ENCODE data around the gene SLC39A10.

SLC39A10 gene

GRCh38 chr2:195656859-195657633, at the start of gene SLC39A10:
SLC39A10 (plus strand) TSS chr2:195657226; CDS start chr2:195680043, 22,817 bp downstream.
- Histone ChIP-seq H3K36me3 (no peaks in the 10 kb centered on the region), H3K9me3 (no peaks in the 10 kb centered on the region)

GRCh38 chr2:195608768-195609454, 48.1 kb upstream of the SLC39A10 start:
- Histone ChIP-seq H3K9me3 (no peaks in the 10 kb centered on the region), H3K4me1 (ENCODE audit: control insufficient read depth in 1 of 2, insufficient read depth in 1 of 2, low read depth in 1 of 2, low read length in 1 of 2) (no peaks in the 10 kb centered on the region), H3K36me3 (no peaks in the 10 kb centered on the region), H3K4me3 (ENCODE audit: low read depth in 1 of 2, low read length in 1 of 2) (no peak overlapping the region), H3K27ac (no peak overlapping the region), H3K27me3 (no peaks in the 10 kb centered on the region)
- no peak for TF ChIP-seq CTCF (IDR thresholded peaks at IDR 0.05)

More at GRCh38 chr2:195656859-195657633, at the start of gene SLC39A10:
- peaks cover 13 to 18% of the 10 kb centered on the region in 2 experiments for H3K4me1 ChIP-seq (ENCODE audit: control insufficient read depth in 1 of 2, insufficient read depth in 1 of 2, low read depth in 1 of 2, low read length in 1 of 2)
- peak; percentile 27 for TF ChIP-seq CTCF (IDR thresholded peaks at IDR 0.05)
- H3K4me3 ChIP-seq (ENCODE audit: low read depth in 1 of 2, low read length in 1 of 2): peak within 1 kb of the TSS; percentile 74 to 77
- H3K27me3 ChIP-seq: peaks cover 6% of the 10 kb centered on the region
- peak within 1 kb of the TSS; percentile 52 for H3K27ac ChIP-seq

- H3K4me3 ChIP-seq (ENCODE audit: low read depth in 1 of 2, low read length in 1 of 2): no peak overlapping the region
- no peak for TF ChIP-seq CTCF (IDR thresholded peaks at IDR 0.05)
- H3K27me3 ChIP-seq: no peaks in the 10 kb centered on the region
Measured at GRCh38 chr2:195610717-195611116, 46.3 kb upstream of the SLC39A10 start.

GRCh38 chr2:195612611-195613495, 44.2 kb upstream of the SLC39A10 start:
- Histone ChIP-seq H3K9me3 (no peaks in the 10 kb centered on the region), H3K27me3 (no peaks in the 10 kb centered on the region), H3K4me3 (ENCODE audit: low read depth in 1 of 2, low read length in 1 of 2) (no peak overlapping the region), H3K27ac (no peak overlapping the region), H3K4me1 (ENCODE audit: control insufficient read depth in 1 of 2, insufficient read depth in 1 of 2, low read depth in 1 of 2, low read length in 1 of 2) (no peaks in the 10 kb centered on the region), H3K36me3 (no peaks in the 10 kb centered on the region)
- no peak for TF ChIP-seq CTCF (IDR thresholded peaks at IDR 0.05)

More at GRCh38 chr2:195610717-195611116, 46.3 kb upstream of the SLC39A10 start:
- H3K36me3 ChIP-seq: no peaks in the 10 kb centered on the region
- no peaks in the 10 kb centered on the region for H3K4me1 ChIP-seq (ENCODE audit: control insufficient read depth in 1 of 2, insufficient read depth in 1 of 2, low read depth in 1 of 2, low read length in 1 of 2)
- no peak overlapping the region for H3K27ac ChIP-seq
- no peaks in the 10 kb centered on the region for H3K9me3 ChIP-seq

- no peak for TF ChIP-seq CTCF (IDR thresholded peaks at IDR 0.05)
- Histone ChIP-seq H3K27ac (no peak overlapping the region), H3K4me3 (ENCODE audit: low read depth in 1 of 2, low read length in 1 of 2) (no peak overlapping the region), H3K27me3 (no peaks in the 10 kb centered on the region), H3K9me3 (no peaks in the 10 kb centered on the region), H3K36me3 (no peaks in the 10 kb centered on the region), H3K4me1 (ENCODE audit: control insufficient read depth in 1 of 2, insufficient read depth in 1 of 2, low read depth in 1 of 2, low read length in 1 of 2) (no peaks in the 10 kb centered on the region)
Measured at GRCh38 chr2:195613922-195614321, 43.1 kb upstream of the SLC39A10 start.
